Retinal pigment epithelial cell (primary cell): Measurements from ENCODE around the gene SLC35F1.

Experiments used
- DNase-seq: peaks from one replicate; pipeline ENCODE4 v3.0.0-alpha.2; 2010; ENCODE audit warnings: low read depth
- H3K4me3 ChIP-seq: 2 replicates; pipeline ENCODE4 v1.5.1; 2011; ENCODE audit warnings: mild to moderate bottlenecking, low read length, control low read depth, moderate library complexity
- CTCF ChIP-seq: conservative IDR thresholded peaks from 2 replicates; pipeline ENCODE4 v1.5.1; 2011; ENCODE audit warnings: low read depth, low read length, control low read depth, inconsistent platforms

The SLC35F1 gene

GRCh38 chr6:117933471-117933870, 26.4 kb downstream of the SLC35F1 start:
- no peak for TF ChIP-seq CTCF
- H3K4me3 ChIP-seq, result no peak overlapping the region
- no peak for DNase-seq

GRCh38 chr6:117938311-117938995, 31.4 kb downstream of the SLC35F1 start:
- no peak for TF ChIP-seq CTCF
- DNase-seq, result no peak
- no peak overlapping the region for H3K4me3 ChIP-seq

- no peak for DNase-seq
- no peak for TF ChIP-seq CTCF
- H3K4me3 ChIP-seq, result no peak overlapping the region
Observed at GRCh38 chr6:117947234-117947633, 40.2 kb downstream of the SLC35F1 start.

GRCh38 chr6:117951783-117952182, 44.7 kb downstream of the SLC35F1 start:
- no peak for TF ChIP-seq CTCF
- DNase-seq, result no peak
- no peak overlapping the region for H3K4me3 ChIP-seq

- no peak overlapping the region for H3K4me3 ChIP-seq
- DNase-seq, result no peak
Observed at GRCh38 chr6:117955684-117956256, 48.7 kb downstream of the SLC35F1 start.

GRCh38 chr6:117956386-117956785, 49.3 kb downstream of the SLC35F1 start:
- no peak for TF ChIP-seq CTCF
- DNase-seq, result peak; percentile 52

More at GRCh38 chr6:117955684-117956256, 48.7 kb downstream of the SLC35F1 start:
- no peak for TF ChIP-seq CTCF

GRCh38 chr6:117958536-117958935, 51.5 kb downstream of the SLC35F1 start:
- H3K4me3 ChIP-seq, result no peak overlapping the region
- TF ChIP-seq CTCF, result no peak
- no peak for DNase-seq

More at GRCh38 chr6:117956386-117956785, 49.3 kb downstream of the SLC35F1 start:
- H3K4me3 ChIP-seq, result no peak overlapping the region
